ENCODE data around the gene PLA1A. TPM values are rescaled to one million over a fixed set of nuclear protein-coding genes. Genes with fewer than 3 reads are reported as not detected.

The PLA1A gene
- total RNA-seq, 2 experiments from 2014 or later, result not detected

- Histone ChIP-seq H3K27me3 (ENCODE audit: control insufficient read depth in 1 of 2, insufficient read depth in 2 of 2, low read length in 2 of 2) (no peaks in the 10 kb centered on the region), H3K36me3 (ENCODE audit: insufficient read depth, low read length) (peaks cover 12% of the 10 kb centered on the region), H3K4me3 (ENCODE audit: low read length) (no peak overlapping the region), H3K27ac (ENCODE audit: low read depth in 1 of 2, low read length in 2 of 2) (no peak overlapping the region), H3K9me3 (ENCODE audit: control insufficient read depth in 1 of 2, insufficient read depth in 1 of 2, low read length in 2 of 2) (no peaks in the 10 kb centered on the region), H3K4me1 (ENCODE audit: insufficient read depth, low read length) (no peaks in the 10 kb centered on the region)
- intact Hi-C loops (cut with DNase I, micrococcal nuclease), result no loop called here
- DNase-seq, result no peak
- no peaks in the 10 kb centered on the region for H3K9me3 Mint-ChIP-seq
- ATAC-seq (ENCODE audit: poor library complexity), result no peak
- ChIA-PET POLR2A (no interaction called here), CTCF (no interaction called here)
- H3K27me3 Mint-ChIP-seq, result no peaks in the 10 kb centered on the region
- no peak for TF ChIP-seq CTCF (IDR thresholded peaks at IDR 0.05)
- no peaks in the 10 kb centered on the region for H3K4me1 Mint-ChIP-seq (ENCODE audit: low read depth)
- no peak overlapping the region for H3K27ac Mint-ChIP-seq
- no peak overlapping the region for H3K4me3 Mint-ChIP-seq
- peaks cover 53% of the 10 kb centered on the region for H3K36me3 Mint-ChIP-seq (ENCODE audit: low read depth)
Measured at GRCh38 chr3:119647843-119648575, 50.3 kb downstream of the PLA1A start.

- TF ChIP-seq CTCF (IDR thresholded peaks at IDR 0.05), result no peak
- Histone ChIP-seq H3K27ac (ENCODE audit: low read depth in 1 of 2, low read length in 2 of 2) (no peak overlapping the region), H3K36me3 (ENCODE audit: insufficient read depth, low read length) (peaks cover 12% of the 10 kb centered on the region), H3K9me3 (ENCODE audit: control insufficient read depth in 1 of 2, insufficient read depth in 1 of 2, low read length in 2 of 2) (no peaks in the 10 kb centered on the region), H3K4me3 (ENCODE audit: low read length) (no peak overlapping the region), H3K27me3 (ENCODE audit: control insufficient read depth in 1 of 2, insufficient read depth in 2 of 2, low read length in 2 of 2) (no peaks in the 10 kb centered on the region), H3K4me1 (ENCODE audit: insufficient read depth, low read length) (no peaks in the 10 kb centered on the region)
- POLR2A ChIA-PET, result no interaction called here
- Mint-ChIP-seq H3K9me3 (no peaks in the 10 kb centered on the region), H3K4me1 (ENCODE audit: low read depth) (no peaks in the 10 kb centered on the region), H3K36me3 (ENCODE audit: low read depth) (peaks cover 54% of the 10 kb centered on the region), H3K4me3 (no peak overlapping the region), H3K27ac (no peak overlapping the region), H3K27me3 (no peaks in the 10 kb centered on the region)
- intact Hi-C loops (cut with DNase I, micrococcal nuclease), result no loop called here
- ATAC-seq (ENCODE audit: poor library complexity) (no peak), DNase-seq (no peak)
- CTCF ChIA-PET, result no interaction called here
Measured at GRCh38 chr3:119649761-119650160, 52.1 kb downstream of the PLA1A start.

- H3K4me1 Mint-ChIP-seq (ENCODE audit: low read depth), result no peaks in the 10 kb centered on the region
- peaks cover 50% of the 10 kb centered on the region for H3K36me3 Mint-ChIP-seq (ENCODE audit: low read depth)
- intact Hi-C loops (cut with DNase I, micrococcal nuclease), result no loop called here
- H3K4me3 ChIP-seq (ENCODE audit: low read length), result no peak overlapping the region
- no peak overlapping the region for H3K4me3 Mint-ChIP-seq
- H3K9me3 ChIP-seq (ENCODE audit: control insufficient read depth in 1 of 2, insufficient read depth in 1 of 2, low read length in 2 of 2), result no peaks in the 10 kb centered on the region
- H3K36me3 ChIP-seq (ENCODE audit: insufficient read depth, low read length), result peaks cover 9% of the 10 kb centered on the region
- CTCF ChIA-PET, result no interaction called here
- ATAC-seq (ENCODE audit: poor library complexity), result no peak
- H3K27me3 ChIP-seq (ENCODE audit: control insufficient read depth in 1 of 2, insufficient read depth in 2 of 2, low read length in 2 of 2), result no peaks in the 10 kb centered on the region
- H3K27ac Mint-ChIP-seq, result no peak overlapping the region
- no peak overlapping the region for H3K27ac ChIP-seq (ENCODE audit: low read depth in 1 of 2, low read length in 2 of 2)
- POLR2A ChIA-PET, result no interaction called here
- no peaks in the 10 kb centered on the region for H3K9me3 Mint-ChIP-seq
- DNase-seq, result no peak
- H3K27me3 Mint-ChIP-seq, result no peaks in the 10 kb centered on the region
- H3K4me1 ChIP-seq (ENCODE audit: insufficient read depth, low read length), result no peaks in the 10 kb centered on the region
- TF ChIP-seq CTCF (IDR thresholded peaks at IDR 0.05), result no peak
Measured at GRCh38 chr3:119652306-119653033, 54.8 kb downstream of the PLA1A start.
